GM18502 (cell line): ENCODE measurements around the gene FH.

ENCODE experiments used
- ATAC-seq: cut with Tn5 transposase; IDR thresholded peaks from one replicate; pipeline ENCODE4 v1.9.1; 2021; ENCODE audit warnings: mild to moderate bottlenecking; ENCODE audit not compliant: unreplicated experiment, poor library complexity

The FH gene

GRCh38 chr1:241519308-241520079 lies at the start of gene FH:
Gene FH (minus strand): TSS chr1:241519755. CDS start chr1:241519722, 33 bp downstream.
- ATAC-seq = peak; percentile 96

- no peak for ATAC-seq
Measured at GRCh38 chr1:241560849-241561187, 41.3 kb upstream of the FH start.

GRCh38 chr1:241560146-241560848 lies 40.7 kb upstream of the FH start:
- no peak for ATAC-seq

- ATAC-seq = no peak
Measured at GRCh38 chr1:241557551-241558193, 38.1 kb upstream of the FH start.

- ATAC-seq = no peak
Measured at GRCh38 chr1:241557031-241557430, 37.5 kb upstream of the FH start.

- ATAC-seq = no peak
Measured at GRCh38 chr1:241555526-241555925, 36.0 kb upstream of the FH start.

- no peak for ATAC-seq
Measured at GRCh38 chr1:241553886-241554592, 34.5 kb upstream of the FH start.

- ATAC-seq = peak; percentile 87
Measured at GRCh38 chr1:241551759-241552638, 32.4 kb upstream of the FH start.

- ATAC-seq = no peak
Measured at GRCh38 chr1:241550318-241550717, 30.8 kb upstream of the FH start.

GRCh38 chr1:241548008-241548407 lies 28.5 kb upstream of the FH start:
- ATAC-seq = no peak

- no peak for ATAC-seq
Measured at GRCh38 chr1:241542199-241542907, 22.8 kb upstream of the FH start.

GRCh38 chr1:241536969-241537368 lies 17.4 kb upstream of the FH start:
- ATAC-seq = no peak

- no peak for ATAC-seq
Measured at GRCh38 chr1:241536304-241536703, 16.7 kb upstream of the FH start.

GRCh38 chr1:241533326-241534115 lies 14.0 kb upstream of the FH start:
- peak; percentile 37 for ATAC-seq

GRCh38 chr1:241532864-241533263 lies 13.3 kb upstream of the FH start:
- peak; percentile 70 for ATAC-seq

- peak; percentile 38 for ATAC-seq
Measured at GRCh38 chr1:241532162-241532531, 12.6 kb upstream of the FH start, which contains the start of gene KMO. Gene KMO (plus strand): TSS chr1:241532378. CDS start chr1:241532445, 67 bp downstream.

- ATAC-seq = peak; percentile 71
Measured at GRCh38 chr1:241531195-241532161, 11.9 kb upstream of the FH start.
